Loucy (cell line): ENCODE data around the gene SLC27A2.

Experiments
- EZH2phosphoT487 ChIP-seq: fragments of 200-600 bp; IDR thresholded peaks from 2 replicates; pipeline ENCODE4 v1.6.1; 2018; ENCODE audit warnings: antibody characterized with exemption, mild to moderate bottlenecking, moderate library complexity, borderline replicate concordance
- TF ChIP-seq, protein P1 (sequence below): fragments of 200-600 bp; sonication (generic); conservative IDR thresholded peaks from 2 replicates; pipeline ENCODE4 v1.5.1; 2014; ENCODE audit warnings: mild to moderate bottlenecking, antibody characterized with exemption, low read length

DNA sequence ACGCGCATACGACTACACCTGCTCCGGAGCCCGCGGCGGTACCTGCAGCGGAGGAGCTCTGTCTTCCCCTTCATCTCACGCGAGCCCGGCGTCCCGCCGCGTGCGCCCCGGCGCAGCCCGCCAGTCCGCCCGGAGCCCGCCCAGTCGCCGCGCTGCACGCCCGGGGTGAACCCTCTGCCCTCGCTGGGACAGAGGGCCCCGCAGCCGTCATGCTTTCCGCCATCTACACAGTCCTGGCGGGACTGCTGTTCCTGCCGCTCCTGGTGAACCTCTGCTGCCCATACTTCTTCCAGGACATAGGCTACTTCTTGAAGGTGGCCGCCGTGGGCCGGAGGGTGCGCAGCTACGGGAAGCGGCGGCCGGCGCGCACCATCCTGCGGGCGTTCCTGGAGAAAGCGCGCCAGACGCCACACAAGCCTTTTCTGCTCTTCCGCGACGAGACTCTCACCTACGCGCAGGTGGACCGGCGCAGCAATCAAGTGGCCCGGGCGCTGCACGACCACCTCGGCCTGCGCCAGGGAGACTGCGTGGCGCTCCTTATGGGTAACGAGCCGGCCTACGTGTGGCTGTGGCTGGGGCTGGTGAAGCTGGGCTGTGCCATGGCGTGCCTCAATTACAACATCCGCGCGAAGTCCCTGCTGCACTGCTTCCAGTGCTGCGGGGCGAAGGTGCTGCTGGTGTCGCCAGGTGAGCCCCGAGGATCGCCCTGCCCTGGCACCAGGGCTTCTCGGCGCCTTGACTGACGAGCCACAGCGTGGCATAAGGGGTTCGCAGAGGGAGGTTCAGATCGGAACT, 420 bp downstream of the SLC27A2 start:
- TF ChIP-seq, protein P1, sequence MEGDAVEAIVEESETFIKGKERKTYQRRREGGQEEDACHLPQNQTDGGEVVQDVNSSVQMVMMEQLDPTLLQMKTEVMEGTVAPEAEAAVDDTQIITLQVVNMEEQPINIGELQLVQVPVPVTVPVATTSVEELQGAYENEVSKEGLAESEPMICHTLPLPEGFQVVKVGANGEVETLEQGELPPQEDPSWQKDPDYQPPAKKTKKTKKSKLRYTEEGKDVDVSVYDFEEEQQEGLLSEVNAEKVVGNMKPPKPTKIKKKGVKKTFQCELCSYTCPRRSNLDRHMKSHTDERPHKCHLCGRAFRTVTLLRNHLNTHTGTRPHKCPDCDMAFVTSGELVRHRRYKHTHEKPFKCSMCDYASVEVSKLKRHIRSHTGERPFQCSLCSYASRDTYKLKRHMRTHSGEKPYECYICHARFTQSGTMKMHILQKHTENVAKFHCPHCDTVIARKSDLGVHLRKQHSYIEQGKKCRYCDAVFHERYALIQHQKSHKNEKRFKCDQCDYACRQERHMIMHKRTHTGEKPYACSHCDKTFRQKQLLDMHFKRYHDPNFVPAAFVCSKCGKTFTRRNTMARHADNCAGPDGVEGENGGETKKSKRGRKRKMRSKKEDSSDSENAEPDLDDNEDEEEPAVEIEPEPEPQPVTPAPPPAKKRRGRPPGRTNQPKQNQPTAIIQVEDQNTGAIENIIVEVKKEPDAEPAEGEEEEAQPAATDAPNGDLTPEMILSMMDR = no peak
- no peak for TF ChIP-seq EZH2phosphoT487
